Neural cell (in vitro differentiated cells): ENCODE measurements around the gene LCT. TPM values are rescaled to one million over a fixed set of nuclear protein-coding genes. Genes with fewer than 3 reads are reported as not detected.

ENCODE experiments used
- H2AFZ ChIP-seq: fragments of 200-600, 300-800 bp; sonication (generic), shearing (Covaris generic); 2 replicates; pipeline ENCODE4 v1.6.0; 2014; ENCODE audit warnings: low read depth, mild to moderate bottlenecking, antibody characterized with exemption, low read length, moderate library complexity
- H3F3A ChIP-seq: fragments of 200-600 bp; shearing (Covaris generic); 2 replicates; pipeline ENCODE4 v1.6.1; 2016; ENCODE audit warnings: mild to moderate bottlenecking, moderate library complexity, mixed read lengths, antibody characterized with exemption, low read length; ENCODE audit not compliant: insufficient read depth, poor library complexity, severe bottlenecking
- H3K27ac ChIP-seq: fragments of 200-600, 300-800 bp; sonication (generic), shearing (Covaris generic); 2 replicates; pipeline ENCODE4 v1.5.1; 2014; ENCODE audit warnings: mild to moderate bottlenecking, low read length, moderate library complexity
- H3K27me3 ChIP-seq: fragments of 300-800, 200-600 bp; sonication (generic), shearing (Covaris generic); 2 replicates; pipeline ENCODE4 v1.6.0; 2014; ENCODE audit warnings: mild to moderate bottlenecking, low read depth, low read length, moderate library complexity; ENCODE audit not compliant: insufficient read depth
- H3K36me3 ChIP-seq: fragments of 300-800, 200-600 bp; sonication (generic), shearing (Covaris generic); 2 replicates; pipeline ENCODE4 v1.5.1; 2014; ENCODE audit warnings: mild to moderate bottlenecking, antibody characterized with exemption, low read length, moderate library complexity; ENCODE audit not compliant: insufficient read depth
- H3K4me2 ChIP-seq: fragments of 300-800, 200-600 bp; sonication (generic), shearing (Covaris generic); 2 replicates; pipeline ENCODE4 v1.6.0; 2014; ENCODE audit warnings: mild to moderate bottlenecking, low read length
- H3K4me3 ChIP-seq: fragments of 300-800, 200-600 bp; sonication (generic), shearing (Covaris generic); 2 replicates; pipeline ENCODE4 v1.5.1; 2014; ENCODE audit warnings: mild to moderate bottlenecking, low read length, moderate library complexity
- H3K79me2 ChIP-seq: fragments of 200-600 bp; shearing (Covaris generic); replicated peaks from 2 replicates; pipeline ENCODE4 v1.6.0; 2014; ENCODE audit warnings: mild to moderate bottlenecking, low read length, moderate library complexity; ENCODE audit not compliant: insufficient read depth
- H3K9ac ChIP-seq: fragments of 300-800, 200-600 bp; sonication (generic), shearing (Covaris generic); 2 replicates; pipeline ENCODE4 v1.6.1; 2016; ENCODE audit warnings: mild to moderate bottlenecking, low read length, mixed read lengths
- H3K9me2 ChIP-seq: fragments of 200-600 bp; shearing (Covaris generic); 2 replicates; pipeline ENCODE4 v1.6.1; 2016; ENCODE audit warnings: mild to moderate bottlenecking, low read length, mixed read lengths; ENCODE audit not compliant: insufficient read depth
- H3K9me3 ChIP-seq: fragments of 200-600, 300-800 bp; sonication (generic), shearing (Covaris generic); 2 replicates; pipeline ENCODE4 v1.6.1; 2016; ENCODE audit warnings: mild to moderate bottlenecking, mixed run types, low read length, moderate library complexity, mixed read lengths
- H4K20me1 ChIP-seq: fragments of 200-600 bp; shearing (Covaris generic); 2 replicates; pipeline ENCODE4 v1.6.1; 2016; ENCODE audit warnings: mild to moderate bottlenecking, mixed run types; ENCODE audit not compliant: insufficient read depth
- CTCF ChIP-seq: fragments of 450-650 bp; IDR thresholded peaks from 2 replicates; pipeline ENCODE4 v1.5.1; 2014; ENCODE audit warnings: antibody characterized with exemption, mild to moderate bottlenecking, moderate library complexity; ENCODE audit not compliant: poor library complexity, severe bottlenecking
- EP300 ChIP-seq: fragments of 450-650 bp; conservative IDR thresholded peaks from 2 replicates; pipeline ENCODE4 v1.6.1; 2014; ENCODE audit warnings: antibody characterized with exemption, mild to moderate bottlenecking, moderate library complexity; ENCODE audit not compliant: poor library complexity, severe bottlenecking
- EZH2 ChIP-seq: fragments of 200-600, 300-800 bp; shearing (Covaris generic), sonication (generic); IDR thresholded peaks from 2 replicates; pipeline ENCODE4 v1.6.1; 2014; ENCODE audit warnings: antibody characterized with exemption, low read length, borderline replicate concordance, mild to moderate bottlenecking; ENCODE audit not compliant: insufficient read depth, poor library complexity, severe bottlenecking
- MXI1 ChIP-seq: fragments of 450-650 bp; conservative IDR thresholded peaks from 2 replicates; pipeline ENCODE4 v1.6.1; 2014; ENCODE audit warnings: antibody characterized with exemption, mild to moderate bottlenecking; ENCODE audit not compliant: poor library complexity, severe bottlenecking
- POLR2AphosphoS5 ChIP-seq: IDR thresholded peaks from 2 replicates; pipeline ENCODE4 v1.6.1; 2012
- RAD21 ChIP-seq: fragments of 450-650 bp; conservative IDR thresholded peaks from 2 replicates; pipeline ENCODE4 v1.6.1; 2014; ENCODE audit warnings: antibody characterized with exemption, mild to moderate bottlenecking, moderate library complexity
- SMC3 ChIP-seq: fragments of 450-650 bp; conservative IDR thresholded peaks from 2 replicates; pipeline ENCODE4 v1.6.1; 2014; ENCODE audit warnings: antibody characterized with exemption, mild to moderate bottlenecking, moderate library complexity; ENCODE audit not compliant: poor library complexity
- TAF1 ChIP-seq: IDR thresholded peaks from 2 replicates; pipeline ENCODE4 v1.6.1; 2012; ENCODE audit warnings: low read depth
- polyA plus RNA-seq: library from polyadenylated mRNA; depleted of rRNA; stranded (reverse); fragments of >200 nt; gene quantifications from 2 replicates; pipeline ENCODE4 v1.2.3, GENCODE V29; 2014
- TF ChIP-seq, protein P1 (sequence below): IDR thresholded peaks from 2 replicates; pipeline ENCODE4 v1.6.1; 2012; ENCODE audit warnings: borderline replicate concordance

LCT gene
- polyA plus RNA-seq, 1 donor from 2014 or later: not detected

GRCh38 chr2:135832891-135833290 is 4.1 kb downstream of the LCT start:
- Histone ChIP-seq H4K20me1 (no peaks in the 10 kb centered on the region), H3K79me2 (no peaks in the 10 kb centered on the region), H3F3A (no peaks in the 10 kb centered on the region), H3K27me3 (no peaks in the 10 kb centered on the region), H3K9ac (no peak overlapping the region), H3K27ac (no peak overlapping the region), H3K4me2 (no peak overlapping the region), H3K9me2 (no peaks in the 10 kb centered on the region), H3K4me3 (no peak overlapping the region), H3K36me3 (no peaks in the 10 kb centered on the region), H3K9me3 (no peaks in the 10 kb centered on the region), H2AFZ (no peak overlapping the region)
- TF ChIP-seq TAF1: no peak
- TF ChIP-seq EZH2: no peak
- no peak for TF ChIP-seq RAD21
- no peak for TF ChIP-seq POLR2AphosphoS5
- TF ChIP-seq MXI1: no peak
- TF ChIP-seq, protein P1, sequence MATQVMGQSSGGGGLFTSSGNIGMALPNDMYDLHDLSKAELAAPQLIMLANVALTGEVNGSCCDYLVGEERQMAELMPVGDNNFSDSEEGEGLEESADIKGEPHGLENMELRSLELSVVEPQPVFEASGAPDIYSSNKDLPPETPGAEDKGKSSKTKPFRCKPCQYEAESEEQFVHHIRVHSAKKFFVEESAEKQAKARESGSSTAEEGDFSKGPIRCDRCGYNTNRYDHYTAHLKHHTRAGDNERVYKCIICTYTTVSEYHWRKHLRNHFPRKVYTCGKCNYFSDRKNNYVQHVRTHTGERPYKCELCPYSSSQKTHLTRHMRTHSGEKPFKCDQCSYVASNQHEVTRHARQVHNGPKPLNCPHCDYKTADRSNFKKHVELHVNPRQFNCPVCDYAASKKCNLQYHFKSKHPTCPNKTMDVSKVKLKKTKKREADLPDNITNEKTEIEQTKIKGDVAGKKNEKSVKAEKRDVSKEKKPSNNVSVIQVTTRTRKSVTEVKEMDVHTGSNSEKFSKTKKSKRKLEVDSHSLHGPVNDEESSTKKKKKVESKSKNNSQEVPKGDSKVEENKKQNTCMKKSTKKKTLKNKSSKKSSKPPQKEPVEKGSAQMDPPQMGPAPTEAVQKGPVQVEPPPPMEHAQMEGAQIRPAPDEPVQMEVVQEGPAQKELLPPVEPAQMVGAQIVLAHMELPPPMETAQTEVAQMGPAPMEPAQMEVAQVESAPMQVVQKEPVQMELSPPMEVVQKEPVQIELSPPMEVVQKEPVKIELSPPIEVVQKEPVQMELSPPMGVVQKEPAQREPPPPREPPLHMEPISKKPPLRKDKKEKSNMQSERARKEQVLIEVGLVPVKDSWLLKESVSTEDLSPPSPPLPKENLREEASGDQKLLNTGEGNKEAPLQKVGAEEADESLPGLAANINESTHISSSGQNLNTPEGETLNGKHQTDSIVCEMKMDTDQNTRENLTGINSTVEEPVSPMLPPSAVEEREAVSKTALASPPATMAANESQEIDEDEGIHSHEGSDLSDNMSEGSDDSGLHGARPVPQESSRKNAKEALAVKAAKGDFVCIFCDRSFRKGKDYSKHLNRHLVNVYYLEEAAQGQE: no peak
- no peak for TF ChIP-seq EP300
- TF ChIP-seq CTCF: no peak
- no peak for TF ChIP-seq SMC3

- no peaks in the 10 kb centered on the region for H4K20me1 ChIP-seq
- no peak overlapping the region for H3K27ac ChIP-seq
- no peaks in the 10 kb centered on the region for H3K9me3 ChIP-seq
- TF ChIP-seq CTCF: no peak
- TF ChIP-seq EP300: no peak
- TF ChIP-seq, protein P1: no peak
- no peak for TF ChIP-seq POLR2AphosphoS5
- no peak for TF ChIP-seq RAD21
- TF ChIP-seq SMC3: no peak
- no peak for TF ChIP-seq EZH2
- TF ChIP-seq MXI1: no peak
- no peak for TF ChIP-seq TAF1
- no peak overlapping the region for H3K4me3 ChIP-seq
- H3F3A ChIP-seq: no peaks in the 10 kb centered on the region
- H3K27me3 ChIP-seq: no peaks in the 10 kb centered on the region
- H3K79me2 ChIP-seq: no peaks in the 10 kb centered on the region
- H3K9me2 ChIP-seq: no peaks in the 10 kb centered on the region
- H2AFZ ChIP-seq: no peak overlapping the region
- H3K36me3 ChIP-seq: no peaks in the 10 kb centered on the region
- no peak overlapping the region for H3K4me2 ChIP-seq
- H3K9ac ChIP-seq: no peak overlapping the region
Observed at GRCh38 chr2:135831180-135831812, 5.7 kb downstream of the LCT start.
